DND-41 (cell line): ENCODE measurements around the gene GFI1.

Experiments used
- EZH2 ChIP-seq: IDR thresholded peaks from 3 replicates; pipeline ENCODE4 v1.6.1; 2012; ENCODE audit warnings: borderline replicate concordance, low read depth, mild to moderate bottlenecking, moderate library complexity, low read length, inconsistent platforms; ENCODE audit not compliant: severe bottlenecking
- TF ChIP-seq, protein P1 (sequence below): IDR thresholded peaks from 2 replicates; pipeline ENCODE4 v1.5.1; 2012; ENCODE audit warnings: borderline replicate concordance, low read length, moderate library complexity, mild to moderate bottlenecking; ENCODE audit not compliant: poor library complexity, severe bottlenecking; ENCODE audit errors: extremely low read depth

- TF ChIP-seq, protein P1, sequence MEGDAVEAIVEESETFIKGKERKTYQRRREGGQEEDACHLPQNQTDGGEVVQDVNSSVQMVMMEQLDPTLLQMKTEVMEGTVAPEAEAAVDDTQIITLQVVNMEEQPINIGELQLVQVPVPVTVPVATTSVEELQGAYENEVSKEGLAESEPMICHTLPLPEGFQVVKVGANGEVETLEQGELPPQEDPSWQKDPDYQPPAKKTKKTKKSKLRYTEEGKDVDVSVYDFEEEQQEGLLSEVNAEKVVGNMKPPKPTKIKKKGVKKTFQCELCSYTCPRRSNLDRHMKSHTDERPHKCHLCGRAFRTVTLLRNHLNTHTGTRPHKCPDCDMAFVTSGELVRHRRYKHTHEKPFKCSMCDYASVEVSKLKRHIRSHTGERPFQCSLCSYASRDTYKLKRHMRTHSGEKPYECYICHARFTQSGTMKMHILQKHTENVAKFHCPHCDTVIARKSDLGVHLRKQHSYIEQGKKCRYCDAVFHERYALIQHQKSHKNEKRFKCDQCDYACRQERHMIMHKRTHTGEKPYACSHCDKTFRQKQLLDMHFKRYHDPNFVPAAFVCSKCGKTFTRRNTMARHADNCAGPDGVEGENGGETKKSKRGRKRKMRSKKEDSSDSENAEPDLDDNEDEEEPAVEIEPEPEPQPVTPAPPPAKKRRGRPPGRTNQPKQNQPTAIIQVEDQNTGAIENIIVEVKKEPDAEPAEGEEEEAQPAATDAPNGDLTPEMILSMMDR, result no peak
- TF ChIP-seq EZH2, result no peak
Measured at GRCh38 chr1:92515796-92516201, 29.1 kb upstream of the GFI1 start.
